ENCODE results near the gene SH2B2. TPM values are rescaled to one million over a fixed set of nuclear protein-coding genes. Genes with fewer than 3 reads are reported as not detected.

The SH2B2 gene
- total and polyA plus RNA-seq, 11 donors, result 0.50 to 5.7 (median 2.2) TPM

GRCh38 chr7:102264367-102264891, 22.2 kb upstream of the SH2B2 start:
- Histone ChIP-seq H3K27ac (no peak overlapping the region), H3K27me3 (no peaks in the 10 kb centered on the region), H3K4me1 (no peaks in the 10 kb centered on the region), H3K36me3 (no peaks in the 10 kb centered on the region), H3K4me3 (no peak overlapping the region), H3K9me3 (no peaks in the 10 kb centered on the region)
- intact Hi-C loops (cut with DNase I), result loop anchor here in 2 of 10 donors (10.0 kb wide), 2 partner anchors 660 to 900 kb away; partner anchors contain the start of gene COL26A1 (in 1 of the 2)
- WGBS, 4 donors, result 77 to 81% (median 80%) methylated on average over 10 to 13 of the region's 13 CpGs
- DNase-seq (peak in 1 of 5 donors; percentile 23), ATAC-seq (no peak)
- TF ChIP-seq CTCF (IDR thresholded peaks at IDR 0.05), result no peak
- no peak for TF ChIP-seq POLR2A (IDR thresholded peaks at IDR 0.05)

GRCh38 chr7:102266541-102266940, 20.1 kb upstream of the SH2B2 start:
- intact Hi-C loops (cut with DNase I), result loop anchor here in 2 of 10 donors (10.0 kb wide), 2 partner anchors 662 to 902 kb away; partner anchors contain the start of gene COL26A1 (in 1 of the 2)
- Histone ChIP-seq H3K36me3 (no peaks in the 10 kb centered on the region), H3K4me1 (no peaks in the 10 kb centered on the region), H3K27ac (no peak overlapping the region), H3K9me3 (no peaks in the 10 kb centered on the region), H3K27me3 (no peaks in the 10 kb centered on the region), H3K4me3 (no peak overlapping the region)
- TF ChIP-seq CTCF (IDR thresholded peaks at IDR 0.05), result no peak
- no peak for TF ChIP-seq POLR2A (IDR thresholded peaks at IDR 0.05)
- DNase-seq (no peak), ATAC-seq (no peak)
- WGBS, 4 donors, result 77 to 85% (median 82%) methylated on average over 14 of the region's 14 CpGs

GRCh38 chr7:102268635-102269034, 18.0 kb upstream of the SH2B2 start:
- Histone ChIP-seq H3K4me1 (peaks cover 0 to 4% (median 0%) of the 10 kb centered on the region in 12 donors), H3K27me3 (no peaks in the 10 kb centered on the region), H3K4me3 (no peak overlapping the region), H3K9me3 (no peaks in the 10 kb centered on the region), H3K36me3 (peaks cover 0 to under 1% (median 0%) of the 10 kb centered on the region in 9 donors), H3K27ac (no peak overlapping the region)
- TF ChIP-seq CTCF (IDR thresholded peaks at IDR 0.05) (no peak), POLR2A (IDR thresholded peaks at IDR 0.05) (no peak)
- peak in 1 of 5 donors; percentile 13 for DNase-seq
- no peak for ATAC-seq
- 83 to 93% (median 91%) methylated on average over 10 of the region's 10 CpGs for whole genome bisulfite sequencing, 4 donors
- intact Hi-C loops (cut with DNase I), result loop anchor here in 2 of 10 donors (10.0 kb wide), 2 partner anchors 664 to 904 kb away; partner anchors contain the start of gene COL26A1 (in 1 of the 2)

GRCh38 chr7:102270178-102270887, 16.3 kb upstream of the SH2B2 start:
- Histone ChIP-seq H3K4me3 (no peak overlapping the region), H3K27me3 (no peaks in the 10 kb centered on the region), H3K4me1 (peaks cover 0 to 4% (median 0%) of the 10 kb centered on the region in 12 donors), H3K27ac (no peak overlapping the region), H3K9me3 (no peaks in the 10 kb centered on the region), H3K36me3 (peaks cover 0 to 2% (median 0%) of the 10 kb centered on the region in 9 donors)
- peak in 1 of 5 donors; percentile 15 for DNase-seq
- ATAC-seq, result peak in 1 of 4 donors; percentile 18
- TF ChIP-seq POLR2A (IDR thresholded peaks at IDR 0.05) (no peak), CTCF (IDR thresholded peaks at IDR 0.05) (no peak)
- 71 to 72% (median 71%) methylated on average over 11 to 13 of the region's 13 CpGs for WGBS, 4 donors
- intact Hi-C loops (cut with DNase I), result loop anchor here in 9 of 10 donors (2.0 to 10.0 kb wide), 7 partner anchors 528 to 908 kb away; partner anchors contain the start of gene COL26A1 (in 2 of the 9)

All from heart left ventricle (tissue), 16 donors.